Ovary (tissue), 9 donors: ENCODE measurements around the gene BBX. TPM values are rescaled to one million over a fixed set of nuclear protein-coding genes. Genes with fewer than 3 reads are reported as not detected.

ENCODE experiments used
- DNase-seq, 5 donors: peaks; one replicate each; pipeline ENCODE4 v3.0.0-alpha.2; 2019 to 2020
- H3K27ac ChIP-seq, 2 donors: fragments of 200-600 bp; one replicate each; pipeline versions ENCODE4 v1.5.1 to v1.8.0; 2019 to 2022
- H3K27me3 ChIP-seq: fragments of 200-600 bp; one replicate; pipeline ENCODE4 v1.8.0; 2022
- H3K36me3 ChIP-seq: fragments of 200-600 bp; sonication (generic); one replicate; pipeline ENCODE4 v1.5.1; 2019
- H3K4me1 ChIP-seq: one replicate; pipeline ENCODE4 v1.8.1; 2013; ENCODE audit warnings: mild to moderate bottlenecking, moderate library complexity; ENCODE audit not compliant: insufficient read depth
- H3K4me3 ChIP-seq: fragments of 200-600 bp; sonication (generic); one replicate; pipeline ENCODE4 v1.5.1; 2017
- H3K9me3 ChIP-seq, 2 donors: fragments of 200-600 bp in 1 of 2; sonication (generic) in 1 of 2; one replicate each; pipeline versions ENCODE4 v1.5.1 to v1.8.1; 2013 to 2019; ENCODE audit warnings: mild to moderate bottlenecking in 1 of 2, moderate library complexity in 1 of 2
- EP300 ChIP-seq: sonication (generic); formaldehyde crosslinking; IDR thresholded peaks from one replicate; pipeline ENCODE4 v1.6.1; 2017; ENCODE audit warnings: antibody characterized with exemption
- POLR2A ChIP-seq: fragments of 450-650 bp; IDR thresholded peaks from one replicate; pipeline ENCODE4 v1.6.1; 2017; ENCODE audit warnings: antibody characterized with exemption, mild to moderate bottlenecking, moderate library complexity
- WGBS, 3 donors: extraction: QIAGEN DNeasy Blood & Tissue Kit in 1 of 3; methylation state at CpG; one replicate each; pipeline versions ENCODE4 v1.1.5 to v1.1.7; 2013 to 2017; 5-methylcytosine and 5-hydroxymethylcytosine counted together
- intact Hi-C, 4 donors: fragments of 100-400 bp; cut with DNase I; formaldehyde crosslinking; loops; one replicate each; pipeline versions ENCODE4 v1.11.0 to v1.15.1; 2022 to 2023
- polyA plus RNA-seq, 2 donors: library from polyadenylated mRNA; stranded (reverse); fragments of 200-250 nt in 1 of 2; fragments of 350-450 nt in 1 of 2; fragmentation: Illumina TruSeq in 1 of 2; extraction: RNeasy Lipid Tissue Mini Kit (QIAGEN cat#74804) in 1 of 2; gene quantifications; one replicate each; pipeline ENCODE4 v1.2.3, GENCODE V29; 2013 to 2014
- total RNA-seq, 7 donors: library from RNA; depleted of rRNA in 2 of 7; stranded (reverse); fragments of >200 nt in 2 of 7; fragmentation: NEBNext Ultra II Directional in 3 of 7; extraction: Animal tissue kit (Norgen Biotek cat#: 25700) in 3 of 7; gene quantifications; one replicate each; pipeline versions ENCODE4 v1.1.0 to v1.2.4, GENCODE V29; 2016 to 2023
- TF ChIP-seq, protein P1 (sequence below), 3 donors: fragments of 450-650 bp in 2 of 3; fragments of 200-600 bp in 1 of 3; IDR thresholded peaks; one replicate each; pipeline versions ENCODE4 v1.5.1 to v1.8.0; 2016 to 2022; ENCODE audit warnings: antibody characterized with exemption in 3 of 3, mild to moderate bottlenecking in 1 of 3
- donor health status: DM: no; HTN: no; CAD: no; lungs with moderate emphysema.
- donor health status: DM: no; HTN: no; CAD: no.
- donor health status: Bipolar disorder and iron deficiency.
- donor health status: DM: yes; HTN: yes; CAD: no.
- donor health status: DM: no; HTN: no; CAD: no.
- donor health status: DM: yes; HTN: yes; CAD: no.

The BBX gene
- total and polyA plus RNA-seq, 9 donors, result 15.8 to 114 (median 86.3) TPM

DNA sequence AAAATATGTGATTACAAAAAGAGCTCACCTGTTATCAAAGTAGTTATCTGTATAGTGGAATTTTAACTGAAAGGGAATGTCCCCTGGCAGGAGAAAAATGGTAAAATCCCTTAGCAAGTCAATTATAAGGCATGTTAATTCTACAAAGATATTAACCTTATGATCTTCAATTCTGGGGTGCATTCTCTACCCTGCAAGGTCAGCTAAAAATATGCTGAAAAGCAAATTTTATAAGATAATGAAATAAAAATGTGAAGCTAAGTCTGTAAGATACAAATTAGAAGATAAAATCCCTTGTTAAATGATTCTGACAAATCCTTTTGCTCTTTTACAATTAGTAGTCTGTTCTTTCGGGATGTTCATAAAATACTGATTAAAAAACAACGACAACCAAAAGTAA is 109.8 kb downstream of the BBX start:
- Histone ChIP-seq H3K4me3 (no peak overlapping the region), H3K9me3 (no peaks in the 10 kb centered on the region), H3K27ac (no peak overlapping the region), H3K27me3 (no peaks in the 10 kb centered on the region), H3K36me3 (no peaks in the 10 kb centered on the region), H3K4me1 (no peaks in the 10 kb centered on the region)
- intact Hi-C loops, result no loop called here
- DNase-seq, result no peak
- TF ChIP-seq, protein P1, sequence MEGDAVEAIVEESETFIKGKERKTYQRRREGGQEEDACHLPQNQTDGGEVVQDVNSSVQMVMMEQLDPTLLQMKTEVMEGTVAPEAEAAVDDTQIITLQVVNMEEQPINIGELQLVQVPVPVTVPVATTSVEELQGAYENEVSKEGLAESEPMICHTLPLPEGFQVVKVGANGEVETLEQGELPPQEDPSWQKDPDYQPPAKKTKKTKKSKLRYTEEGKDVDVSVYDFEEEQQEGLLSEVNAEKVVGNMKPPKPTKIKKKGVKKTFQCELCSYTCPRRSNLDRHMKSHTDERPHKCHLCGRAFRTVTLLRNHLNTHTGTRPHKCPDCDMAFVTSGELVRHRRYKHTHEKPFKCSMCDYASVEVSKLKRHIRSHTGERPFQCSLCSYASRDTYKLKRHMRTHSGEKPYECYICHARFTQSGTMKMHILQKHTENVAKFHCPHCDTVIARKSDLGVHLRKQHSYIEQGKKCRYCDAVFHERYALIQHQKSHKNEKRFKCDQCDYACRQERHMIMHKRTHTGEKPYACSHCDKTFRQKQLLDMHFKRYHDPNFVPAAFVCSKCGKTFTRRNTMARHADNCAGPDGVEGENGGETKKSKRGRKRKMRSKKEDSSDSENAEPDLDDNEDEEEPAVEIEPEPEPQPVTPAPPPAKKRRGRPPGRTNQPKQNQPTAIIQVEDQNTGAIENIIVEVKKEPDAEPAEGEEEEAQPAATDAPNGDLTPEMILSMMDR (IDR thresholded peaks at IDR 0.05), result no peak
- no peak for TF ChIP-seq POLR2A
- TF ChIP-seq EP300, result no peak
- WGBS, 3 donors, result 50 to 63% (median 60%) methylated on average over 2 of the region's 2 CpGs

DNA sequence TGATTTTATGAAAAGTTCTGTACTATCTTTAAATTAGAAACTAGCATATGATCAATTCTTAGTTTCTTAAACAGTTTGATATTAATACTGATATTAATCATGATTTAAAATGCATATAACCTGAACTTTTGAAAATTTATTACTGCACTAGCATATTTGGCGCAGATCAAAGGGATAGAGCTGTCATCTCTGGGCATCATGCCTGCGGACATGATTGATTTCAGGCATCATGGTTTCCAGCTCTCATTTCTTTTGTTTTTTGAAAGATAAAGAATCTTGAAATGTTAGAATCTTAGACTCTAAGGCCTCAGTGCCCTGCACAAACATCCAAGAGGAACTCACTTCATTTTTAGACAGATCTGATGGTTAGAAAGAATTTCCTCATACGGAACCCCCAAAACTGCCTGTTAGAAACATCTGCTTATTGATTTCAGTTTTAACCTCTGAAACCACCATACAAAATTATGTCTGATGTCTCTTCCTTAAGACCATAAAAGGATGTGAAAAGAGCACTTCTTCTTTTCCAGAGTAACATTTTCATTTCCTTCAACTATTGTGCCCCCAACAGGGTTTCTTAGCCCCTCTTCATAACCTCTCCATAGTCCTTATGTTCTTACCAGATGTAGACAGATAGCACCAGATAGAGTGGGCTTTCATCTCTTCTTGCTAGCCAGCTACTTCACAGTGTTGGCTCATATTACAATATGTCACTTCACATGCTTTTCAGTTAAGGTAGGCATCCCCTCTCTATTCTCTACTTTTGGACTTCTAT is 110.8 kb downstream of the BBX start:
- Histone ChIP-seq H3K4me1 (no peaks in the 10 kb centered on the region), H3K27me3 (no peaks in the 10 kb centered on the region), H3K27ac (no peak overlapping the region), H3K9me3 (no peaks in the 10 kb centered on the region), H3K36me3 (no peaks in the 10 kb centered on the region), H3K4me3 (no peak overlapping the region)
- 84 to 93% (median 84%) methylated on average over 3 of the region's 3 CpGs for WGBS, 3 donors
- TF ChIP-seq EP300 (no peak), POLR2A (no peak)
- TF ChIP-seq, protein P1 (IDR thresholded peaks at IDR 0.05), result no peak
- intact Hi-C loops, result no loop called here
- no peak for DNase-seq

DNA sequence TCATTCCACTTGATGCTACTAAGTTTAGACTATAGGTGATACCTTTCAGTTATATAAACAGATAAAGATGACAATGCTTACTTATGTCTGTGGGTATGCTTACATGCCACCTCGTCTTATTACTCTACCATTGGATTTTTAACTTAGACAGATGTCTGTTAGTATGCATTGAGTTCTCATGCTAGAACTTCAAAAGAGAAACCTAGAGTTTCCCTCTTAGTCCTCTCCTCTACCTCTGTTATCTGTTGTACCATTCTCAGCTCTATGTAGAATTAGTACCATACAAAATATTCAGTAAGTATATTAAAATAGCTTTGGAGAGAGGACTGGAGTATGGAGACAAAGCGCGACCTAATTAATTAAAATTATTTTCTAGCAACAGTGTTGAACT is 111.3 kb downstream of the BBX start:
- Histone ChIP-seq H3K27me3 (no peaks in the 10 kb centered on the region), H3K9me3 (no peaks in the 10 kb centered on the region), H3K36me3 (no peaks in the 10 kb centered on the region), H3K27ac (no peak overlapping the region), H3K4me1 (no peaks in the 10 kb centered on the region), H3K4me3 (no peak overlapping the region)
- WGBS, 3 donors, result 94 to 97% (median 95%) methylated on average over 3 of the region's 3 CpGs
- intact Hi-C loops, result no loop called here
- TF ChIP-seq, protein P1 (IDR thresholded peaks at IDR 0.05), result no peak
- no peak for TF ChIP-seq EP300
- no peak for TF ChIP-seq POLR2A
- no peak for DNase-seq

DNA sequence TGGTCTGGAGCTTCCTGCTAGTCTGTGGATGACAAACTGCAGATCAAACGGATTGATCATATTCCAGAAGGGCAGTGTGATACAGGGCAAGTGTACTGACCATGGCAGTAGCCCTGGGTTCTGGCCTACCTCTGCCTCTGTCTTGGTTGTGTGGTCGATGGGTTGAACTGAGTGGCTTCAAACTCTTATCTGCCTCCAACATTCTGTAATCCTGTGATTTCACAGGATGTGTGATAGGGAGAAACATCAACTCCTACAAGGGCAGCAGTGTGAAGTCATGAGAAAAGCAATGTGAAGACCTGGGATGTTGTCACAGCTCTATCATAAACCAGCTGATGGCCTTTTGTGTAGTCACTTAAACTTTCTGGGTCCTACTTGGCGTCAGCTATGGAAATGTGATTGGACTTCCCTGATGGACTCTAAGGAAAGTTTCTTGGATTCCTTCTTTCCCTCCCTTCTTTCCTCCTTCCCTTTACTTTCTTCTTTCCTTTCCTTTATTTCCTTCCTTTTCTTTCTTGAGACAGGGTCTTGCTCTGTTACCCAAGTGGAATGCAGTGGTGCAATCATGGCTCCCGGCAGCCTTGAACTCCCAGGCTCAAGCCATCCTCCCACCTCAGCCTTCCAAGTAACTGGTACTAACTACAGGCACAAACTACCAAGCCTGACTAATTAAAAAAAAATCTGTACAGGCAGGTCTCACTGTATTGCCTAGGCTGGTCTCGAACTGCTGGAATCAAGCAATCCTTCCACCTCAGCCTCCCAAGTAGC is 114.8 kb downstream of the BBX start:
- TF ChIP-seq EP300, result no peak
- TF ChIP-seq POLR2A, result no peak
- TF ChIP-seq, protein P1 (IDR thresholded peaks at IDR 0.05), result no peak
- Histone ChIP-seq H3K4me3 (no peak overlapping the region), H3K9me3 (no peaks in the 10 kb centered on the region), H3K27ac (no peak overlapping the region), H3K4me1 (no peaks in the 10 kb centered on the region), H3K27me3 (no peaks in the 10 kb centered on the region), H3K36me3 (no peaks in the 10 kb centered on the region)
- DNase-seq, result no peak
- 93 to 95% (median 94%) methylated on average over 5 of the region's 5 CpGs for WGBS, 3 donors
- intact Hi-C loops, result no loop called here
